Endothelial cell of umbilical vein (primary cell): ENCODE results near the gene COG5.

ENCODE experiments used
- CTCF ChIP-seq, 2 donors: IDR thresholded peaks; 1 replicate in 1 of 2; 2 replicates in 1 of 2; pipeline ENCODE4 v1.5.1; 2011; ENCODE audit warnings: low read length in 2 of 2, mild to moderate bottlenecking in 2 of 2, moderate library complexity in 2 of 2, control low read depth in 1 of 2, inconsistent platforms in 1 of 2, low read depth in 1 of 2; ENCODE audit not compliant: insufficient read depth in 1 of 2; ENCODE audit errors: extremely low read depth in 1 of 2
- EZH2 ChIP-seq: IDR thresholded peaks from 2 replicates; pipeline ENCODE4 v1.6.1; 2012; ENCODE audit warnings: borderline replicate concordance, low read depth, mild to moderate bottlenecking, moderate library complexity, low read length, inconsistent platforms; ENCODE audit not compliant: severe bottlenecking
- POLR2AphosphoS5 ChIP-seq: IDR thresholded peaks from 2 replicates; pipeline ENCODE4 v1.6.1; 2012; ENCODE audit warnings: low read depth, mild to moderate bottlenecking, control low read depth, low read length, moderate library complexity; ENCODE audit not compliant: insufficient read depth

GRCh38 chr7:107170051-107170915 is 393.4 kb downstream of the COG5 start:
- TF ChIP-seq CTCF (IDR thresholded peaks at IDR 0.05; ENCODE audit: extremely low read depth in 1 of 2, insufficient read depth in 1 of 2, low read depth in 1 of 2, low read length in 2 of 2), result no peak
- no peak for TF ChIP-seq POLR2AphosphoS5
- TF ChIP-seq EZH2, result no peak
